H1 (cell line): Measurements from ENCODE around the gene LMNTD2. TPM values are rescaled to one million over a fixed set of nuclear protein-coding genes. Genes with fewer than 3 reads are reported as not detected.

Experiments used
- BCL11A ChIP-seq, 2 experiments: IDR thresholded peaks; one replicate each; pipeline ENCODE4 v1.6.1; 2011; ENCODE audit warnings: low read depth in 2 of 2, low read length in 2 of 2, mild to moderate bottlenecking in 2 of 2
- polyA plus RNA-seq, 7 experiments: library from polyadenylated mRNA; depleted of rRNA in 3 of 7; stranded (reverse) in 5 of 7; unstranded in 2 of 7; fragments of >200 nt in 5 of 7; fragments of 200-250 nt in 2 of 7; gene quantifications; 1 replicate in 5 of 7; 2 replicates in 1 of 7; 4 replicates in 1 of 7; pipeline versions ENCODE4 v1.2.1 to v1.2.3, GENCODE V29; 2011 to 2013; ENCODE audit warnings: missing spikeins in 2 of 7, mixed read lengths in 2 of 7
- total RNA-seq: library from RNA; stranded (reverse); fragmentation: NEBNext Ultra II Directional; extraction: Animal tissue kit (Norgen Biotek cat#: 25700); gene quantifications from 2 replicates; pipeline ENCODE4 v1.2.1, GENCODE V29; 2021
- TF ChIP-seq, protein P1 (sequence below): fragments of 300-600 bp; sonication (generic); IDR thresholded peaks from 2 replicates; pipeline ENCODE4 v1.7.1; 2012; ENCODE audit warnings: low read length, moderate library complexity, mild to moderate bottlenecking, inconsistent platforms; ENCODE audit not compliant: insufficient replicate concordance

The LMNTD2 gene
- total and polyA plus RNA-seq, 2 of the 8 experiments (the other 6 are each of a cell fraction or from before 2014, with no cell fraction given) = 1.6 to 3.1 TPM

DNA sequence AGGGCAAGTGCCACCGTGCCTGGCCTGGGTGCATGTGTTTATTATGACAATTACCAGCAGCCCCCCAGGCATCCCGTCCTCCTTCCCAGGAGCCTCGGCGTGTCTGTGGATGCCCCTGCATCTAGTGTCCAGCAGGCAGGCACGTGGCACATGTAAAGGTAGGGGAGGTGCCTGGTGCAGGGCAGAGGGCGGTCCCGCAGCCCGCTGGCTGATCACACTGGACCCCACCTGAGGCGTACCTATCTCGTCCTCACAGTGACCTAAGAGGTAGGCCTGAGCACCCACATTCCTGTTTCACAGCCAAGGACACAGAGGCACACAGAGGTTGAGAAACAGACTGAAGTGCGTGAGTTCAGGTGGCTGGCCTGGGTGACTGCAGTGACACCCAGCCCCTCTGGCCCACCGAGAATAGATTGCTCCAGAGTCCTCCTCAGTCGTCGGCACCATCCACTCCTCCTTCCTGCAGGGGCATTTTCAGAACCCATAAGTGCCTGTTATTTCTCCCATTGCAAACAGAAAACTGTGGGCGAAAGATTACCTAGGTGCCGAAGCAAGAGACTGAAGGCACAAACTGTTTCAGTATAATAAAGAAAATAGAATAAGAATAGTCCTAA, 12.7 kb upstream of the LMNTD2 start (continued):
- TF ChIP-seq, protein P1, sequence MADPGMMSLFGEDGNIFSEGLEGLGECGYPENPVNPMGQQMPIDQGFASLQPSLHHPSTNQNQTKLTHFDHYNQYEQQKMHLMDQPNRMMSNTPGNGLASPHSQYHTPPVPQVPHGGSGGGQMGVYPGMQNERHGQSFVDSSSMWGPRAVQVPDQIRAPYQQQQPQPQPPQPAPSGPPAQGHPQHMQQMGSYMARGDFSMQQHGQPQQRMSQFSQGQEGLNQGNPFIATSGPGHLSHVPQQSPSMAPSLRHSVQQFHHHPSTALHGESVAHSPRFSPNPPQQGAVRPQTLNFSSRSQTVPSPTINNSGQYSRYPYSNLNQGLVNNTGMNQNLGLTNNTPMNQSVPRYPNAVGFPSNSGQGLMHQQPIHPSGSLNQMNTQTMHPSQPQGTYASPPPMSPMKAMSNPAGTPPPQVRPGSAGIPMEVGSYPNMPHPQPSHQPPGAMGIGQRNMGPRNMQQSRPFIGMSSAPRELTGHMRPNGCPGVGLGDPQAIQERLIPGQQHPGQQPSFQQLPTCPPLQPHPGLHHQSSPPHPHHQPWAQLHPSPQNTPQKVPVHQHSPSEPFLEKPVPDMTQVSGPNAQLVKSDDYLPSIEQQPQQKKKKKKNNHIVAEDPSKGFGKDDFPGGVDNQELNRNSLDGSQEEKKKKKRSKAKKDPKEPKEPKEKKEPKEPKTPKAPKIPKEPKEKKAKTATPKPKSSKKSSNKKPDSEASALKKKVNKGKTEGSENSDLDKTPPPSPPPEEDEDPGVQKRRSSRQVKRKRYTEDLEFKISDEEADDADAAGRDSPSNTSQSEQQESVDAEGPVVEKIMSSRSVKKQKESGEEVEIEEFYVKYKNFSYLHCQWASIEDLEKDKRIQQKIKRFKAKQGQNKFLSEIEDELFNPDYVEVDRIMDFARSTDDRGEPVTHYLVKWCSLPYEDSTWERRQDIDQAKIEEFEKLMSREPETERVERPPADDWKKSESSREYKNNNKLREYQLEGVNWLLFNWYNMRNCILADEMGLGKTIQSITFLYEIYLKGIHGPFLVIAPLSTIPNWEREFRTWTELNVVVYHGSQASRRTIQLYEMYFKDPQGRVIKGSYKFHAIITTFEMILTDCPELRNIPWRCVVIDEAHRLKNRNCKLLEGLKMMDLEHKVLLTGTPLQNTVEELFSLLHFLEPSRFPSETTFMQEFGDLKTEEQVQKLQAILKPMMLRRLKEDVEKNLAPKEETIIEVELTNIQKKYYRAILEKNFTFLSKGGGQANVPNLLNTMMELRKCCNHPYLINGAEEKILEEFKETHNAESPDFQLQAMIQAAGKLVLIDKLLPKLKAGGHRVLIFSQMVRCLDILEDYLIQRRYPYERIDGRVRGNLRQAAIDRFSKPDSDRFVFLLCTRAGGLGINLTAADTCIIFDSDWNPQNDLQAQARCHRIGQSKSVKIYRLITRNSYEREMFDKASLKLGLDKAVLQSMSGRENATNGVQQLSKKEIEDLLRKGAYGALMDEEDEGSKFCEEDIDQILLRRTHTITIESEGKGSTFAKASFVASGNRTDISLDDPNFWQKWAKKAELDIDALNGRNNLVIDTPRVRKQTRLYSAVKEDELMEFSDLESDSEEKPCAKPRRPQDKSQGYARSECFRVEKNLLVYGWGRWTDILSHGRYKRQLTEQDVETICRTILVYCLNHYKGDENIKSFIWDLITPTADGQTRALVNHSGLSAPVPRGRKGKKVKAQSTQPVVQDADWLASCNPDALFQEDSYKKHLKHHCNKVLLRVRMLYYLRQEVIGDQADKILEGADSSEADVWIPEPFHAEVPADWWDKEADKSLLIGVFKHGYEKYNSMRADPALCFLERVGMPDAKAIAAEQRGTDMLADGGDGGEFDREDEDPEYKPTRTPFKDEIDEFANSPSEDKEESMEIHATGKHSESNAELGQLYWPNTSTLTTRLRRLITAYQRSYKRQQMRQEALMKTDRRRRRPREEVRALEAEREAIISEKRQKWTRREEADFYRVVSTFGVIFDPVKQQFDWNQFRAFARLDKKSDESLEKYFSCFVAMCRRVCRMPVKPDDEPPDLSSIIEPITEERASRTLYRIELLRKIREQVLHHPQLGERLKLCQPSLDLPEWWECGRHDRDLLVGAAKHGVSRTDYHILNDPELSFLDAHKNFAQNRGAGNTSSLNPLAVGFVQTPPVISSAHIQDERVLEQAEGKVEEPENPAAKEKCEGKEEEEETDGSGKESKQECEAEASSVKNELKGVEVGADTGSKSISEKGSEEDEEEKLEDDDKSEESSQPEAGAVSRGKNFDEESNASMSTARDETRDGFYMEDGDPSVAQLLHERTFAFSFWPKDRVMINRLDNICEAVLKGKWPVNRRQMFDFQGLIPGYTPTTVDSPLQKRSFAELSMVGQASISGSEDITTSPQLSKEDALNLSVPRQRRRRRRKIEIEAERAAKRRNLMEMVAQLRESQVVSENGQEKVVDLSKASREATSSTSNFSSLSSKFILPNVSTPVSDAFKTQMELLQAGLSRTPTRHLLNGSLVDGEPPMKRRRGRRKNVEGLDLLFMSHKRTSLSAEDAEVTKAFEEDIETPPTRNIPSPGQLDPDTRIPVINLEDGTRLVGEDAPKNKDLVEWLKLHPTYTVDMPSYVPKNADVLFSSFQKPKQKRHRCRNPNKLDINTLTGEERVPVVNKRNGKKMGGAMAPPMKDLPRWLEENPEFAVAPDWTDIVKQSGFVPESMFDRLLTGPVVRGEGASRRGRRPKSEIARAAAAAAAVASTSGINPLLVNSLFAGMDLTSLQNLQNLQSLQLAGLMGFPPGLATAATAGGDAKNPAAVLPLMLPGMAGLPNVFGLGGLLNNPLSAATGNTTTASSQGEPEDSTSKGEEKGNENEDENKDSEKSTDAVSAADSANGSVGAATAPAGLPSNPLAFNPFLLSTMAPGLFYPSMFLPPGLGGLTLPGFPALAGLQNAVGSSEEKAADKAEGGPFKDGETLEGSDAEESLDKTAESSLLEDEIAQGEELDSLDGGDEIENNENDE = no peak
- TF ChIP-seq BCL11A (IDR thresholded peaks at IDR 0.05; ENCODE audit: low read depth in 2 of 2, low read length in 2 of 2) = no peak
